Measurements from ENCODE around the gene MON1A.

DNA sequence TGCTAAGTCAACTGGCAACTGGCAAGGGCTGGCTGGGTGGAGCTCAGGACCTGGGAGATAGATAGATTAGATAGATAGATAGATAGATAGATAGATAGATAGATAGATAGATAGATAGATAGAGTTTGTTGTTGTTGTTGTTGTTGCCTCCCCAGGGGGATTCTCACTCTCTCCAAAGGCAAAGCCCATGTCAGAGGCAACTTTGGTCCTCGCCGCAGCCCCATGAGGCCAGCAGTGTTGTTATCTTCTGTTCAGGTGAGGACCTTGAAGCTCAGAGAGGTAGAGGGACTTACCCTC, 18.5 kb downstream of the MON1A start:
- TF ChIP-seq CTCF (IDR thresholded peaks at IDR 0.05) (no peak), POLR2AphosphoS5 (IDR thresholded peaks at IDR 0.05) (no peak)
